ENCODE results near the gene HSFX1. TPM values are rescaled to one million over a fixed set of nuclear protein-coding genes. Genes with fewer than 3 reads are reported as not detected.

HSFX1 gene
- total RNA-seq, 1 donor from 2014 or later = 1.6 TPM

DNA sequence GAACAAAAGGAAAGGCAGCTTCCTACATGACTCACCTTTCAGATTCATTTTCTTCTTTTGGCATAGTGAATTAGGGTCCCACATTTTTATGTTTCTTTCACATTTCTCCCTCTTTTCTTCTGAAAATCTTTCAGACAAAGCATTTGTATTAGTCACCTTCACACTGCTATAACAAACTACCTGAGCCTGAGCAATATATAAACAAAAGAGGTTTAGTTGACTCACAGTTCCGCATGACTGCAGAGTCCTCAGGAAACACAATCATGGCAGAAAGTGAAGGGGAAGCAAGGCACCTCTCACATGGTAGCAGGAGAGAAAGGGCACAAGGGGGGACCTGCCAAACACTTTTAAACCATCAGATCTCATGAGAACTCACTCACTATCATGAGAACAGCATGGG lies 44.8 kb downstream of the HSFX1 start:
- H3K4me1 Mint-ChIP-seq (ENCODE audit: low read depth) = no peaks in the 10 kb centered on the region
- TF ChIP-seq, protein P1, sequence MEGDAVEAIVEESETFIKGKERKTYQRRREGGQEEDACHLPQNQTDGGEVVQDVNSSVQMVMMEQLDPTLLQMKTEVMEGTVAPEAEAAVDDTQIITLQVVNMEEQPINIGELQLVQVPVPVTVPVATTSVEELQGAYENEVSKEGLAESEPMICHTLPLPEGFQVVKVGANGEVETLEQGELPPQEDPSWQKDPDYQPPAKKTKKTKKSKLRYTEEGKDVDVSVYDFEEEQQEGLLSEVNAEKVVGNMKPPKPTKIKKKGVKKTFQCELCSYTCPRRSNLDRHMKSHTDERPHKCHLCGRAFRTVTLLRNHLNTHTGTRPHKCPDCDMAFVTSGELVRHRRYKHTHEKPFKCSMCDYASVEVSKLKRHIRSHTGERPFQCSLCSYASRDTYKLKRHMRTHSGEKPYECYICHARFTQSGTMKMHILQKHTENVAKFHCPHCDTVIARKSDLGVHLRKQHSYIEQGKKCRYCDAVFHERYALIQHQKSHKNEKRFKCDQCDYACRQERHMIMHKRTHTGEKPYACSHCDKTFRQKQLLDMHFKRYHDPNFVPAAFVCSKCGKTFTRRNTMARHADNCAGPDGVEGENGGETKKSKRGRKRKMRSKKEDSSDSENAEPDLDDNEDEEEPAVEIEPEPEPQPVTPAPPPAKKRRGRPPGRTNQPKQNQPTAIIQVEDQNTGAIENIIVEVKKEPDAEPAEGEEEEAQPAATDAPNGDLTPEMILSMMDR (IDR thresholded peaks at IDR 0.05) = no peak
- peaks cover 10% of the 10 kb centered on the region for H3K27me3 Mint-ChIP-seq (ENCODE audit: low read depth)
- DNase-seq (ENCODE audit: low spot score) = no peak
- H3K27ac Mint-ChIP-seq (ENCODE audit: unreplicated experiment) = no peak overlapping the region
- no peak overlapping the region for H3K4me3 Mint-ChIP-seq (ENCODE audit: unreplicated experiment)
- no peaks in the 10 kb centered on the region for H3K36me3 Mint-ChIP-seq (ENCODE audit: low read depth)
- peaks cover 12% of the 10 kb centered on the region for H3K9me3 Mint-ChIP-seq (ENCODE audit: low read depth)

- H3K9me3 Mint-ChIP-seq (ENCODE audit: low read depth) = peaks cover 12% of the 10 kb centered on the region
- TF ChIP-seq, protein P1 (IDR thresholded peaks at IDR 0.05) = no peak
- DNase-seq (ENCODE audit: low spot score) = no peak
- H3K36me3 Mint-ChIP-seq (ENCODE audit: low read depth) = no peaks in the 10 kb centered on the region
- no peak overlapping the region for H3K4me3 Mint-ChIP-seq (ENCODE audit: unreplicated experiment)
- no peaks in the 10 kb centered on the region for H3K4me1 Mint-ChIP-seq (ENCODE audit: low read depth)
- peaks cover 10% of the 10 kb centered on the region for H3K27me3 Mint-ChIP-seq (ENCODE audit: low read depth)
- H3K27ac Mint-ChIP-seq (ENCODE audit: unreplicated experiment) = no peak overlapping the region
These were observed 45.5 kb downstream of the HSFX1 start for GRCh38 chrX:149819371-149819770.

DNA sequence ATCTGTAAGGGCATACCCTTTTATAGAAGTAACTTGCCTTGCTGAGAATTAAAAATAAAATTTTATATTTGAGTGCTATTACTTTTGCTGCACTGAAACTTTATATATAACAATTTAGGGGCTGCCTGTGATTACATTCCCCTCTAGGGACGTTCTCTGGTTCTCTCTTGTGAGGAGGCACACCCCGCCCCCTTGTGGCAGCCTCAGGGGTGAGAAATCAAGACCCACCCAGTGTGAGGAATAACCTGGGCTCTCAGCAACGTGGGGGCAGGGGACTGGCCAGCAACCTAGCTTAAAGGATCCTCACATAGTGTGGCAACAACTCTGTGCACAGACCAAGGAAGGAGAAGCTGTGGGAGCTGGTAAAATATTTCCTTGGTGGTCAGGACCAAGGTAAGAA lies 51.6 kb downstream of the HSFX1 start:
- H3K9me3 Mint-ChIP-seq (ENCODE audit: low read depth) = peaks cover 4% of the 10 kb centered on the region

More for the DNA sequence above, 51.6 kb downstream of the HSFX1 start:
- peaks cover 13% of the 10 kb centered on the region for H3K27me3 Mint-ChIP-seq (ENCODE audit: low read depth)
- DNase-seq (ENCODE audit: low spot score) = no peak
- H3K4me3 Mint-ChIP-seq (ENCODE audit: unreplicated experiment) = no peak overlapping the region
- no peaks in the 10 kb centered on the region for H3K36me3 Mint-ChIP-seq (ENCODE audit: low read depth)
- peaks cover 11% of the 10 kb centered on the region for H3K4me1 Mint-ChIP-seq (ENCODE audit: low read depth)
- H3K27ac Mint-ChIP-seq (ENCODE audit: unreplicated experiment) = no peak overlapping the region
- TF ChIP-seq, protein P1 (IDR thresholded peaks at IDR 0.05) = peak; percentile 59

Other genes with a start within 250 kb of the HSFX1 start
- gene EOLA1, start 233.1 kb upstream of the HSFX1 start, total RNA-seq = 14.7 to 18.9 TPM (median 17.8 TPM) in 3 replicates
- gene HSFX3, start 224.1 kb upstream of the HSFX1 start, total RNA-seq = not detected in 3 replicates
- gene MAGEA9B, start 186.6 kb upstream of the HSFX1 start, total RNA-seq = not detected in 3 replicates
- gene HSFX2, start 178.8 kb upstream of the HSFX1 start, total RNA-seq = not detected in 3 replicates
- gene TMEM185A, start 142.3 kb upstream of the HSFX1 start, total RNA-seq = 21.7 to 30.2 TPM (median 21.9 TPM) in 3 replicates
- not detected in 3 replicates for gene MAGEA11, start 62.0 kb upstream of the HSFX1 start, total RNA-seq
- not detected in 3 replicates for gene MAGEA9, start 7.9 kb downstream of the HSFX1 start, total RNA-seq
- not detected in 3 replicates for gene MAGEA8, start 107.1 kb downstream of the HSFX1 start, total RNA-seq
- gene HSFX4, start 155.5 kb downstream of the HSFX1 start, total RNA-seq = not detected in 3 replicates
- gene EOLA2, start 164.4 kb downstream of the HSFX1 start, total RNA-seq = 38.9 to 46.6 TPM (median 39.2 TPM) in 3 replicates

Measured in chondrocyte (in vitro differentiated cells).